HepG2 (cell line): ENCODE data around the gene TPPP3. TPM values are rescaled to one million over a fixed set of nuclear protein-coding genes. Genes with fewer than 3 reads are reported as not detected.
A peak's percentile ranks its signal among the peaks of the same experiment; 100 is the strongest.

ENCODE experiments used
- ATAC-seq: fragments of 200-7000 bp; cut with Tn5 transposase; 3 replicates; pipeline ENCODE4 v1.9.1; 2020; ENCODE audit warnings: mild to moderate bottlenecking, moderate library complexity
- BruUV-seq: library from RNA; stranded (reverse); fragments of 400-500 nt; replicated peaks from 2 replicates; lab custom pipeline; 2021; lab: Mats Ljungman, UMichigan
- CTCF ChIA-PET: fragments of 300-600 bp; formaldehyde crosslinking; extraction: SDS; loops from one replicate; lab custom pipeline; 2021; ENCODE audit warnings: low total read pairs, inconsistent platforms, low intra/inter-chr PET ratio; lab: Yijun Ruan, JAX
- POLR2A ChIA-PET: fragments of 350-600 bp; sonication (Branson Sonifier 250); formaldehyde crosslinking; loops from one replicate; lab custom pipeline; 2020; ENCODE audit warnings: antibody characterized with exemption, inconsistent platforms; lab: Yijun Ruan, JAX
- DNase-seq: peaks from one replicate; pipeline ENCODE4 v3.0.0-alpha.2; 2015; ENCODE audit warnings: low spot score
- FAIRE-seq: peaks from 3 replicates; lab custom pipeline; 2011; peaks lifted over from hg19 to GRCh38; lab: Jason Lieb, UNC
- H2AFZ ChIP-seq: one replicate; pipeline ENCODE4 v1.6.1; 2011; ENCODE audit warnings: low read length, inconsistent platforms
- H3K27ac ChIP-seq: fragments of 300-600 bp; 3 replicates; pipeline ENCODE4 v1.8.0; 2011; ENCODE audit warnings: mixed run types, mild to moderate bottlenecking, mixed read lengths, low read length, inconsistent platforms; ENCODE audit not compliant: insufficient read depth; ENCODE audit errors: extremely low read length
- H3K27me3 ChIP-seq, 2 experiments: fragments of 200-600 bp in 1 of 2; 2 replicates in 1 of 2; 3 replicates in 1 of 2; pipeline versions ENCODE4 v1.6.0 to v1.8.0; 2011; ENCODE audit warnings: low read length in 2 of 2, mild to moderate bottlenecking in 2 of 2, moderate library complexity in 2 of 2, inconsistent platforms in 1 of 2; ENCODE audit not compliant: insufficient read depth in 2 of 2, control insufficient read depth in 1 of 2
- H3K36me3 ChIP-seq, 2 experiments: fragments of 200-600 bp in 1 of 2; replicated peaks in 1 of 2; 2 replicates in 1 of 2; 3 replicates in 1 of 2; pipeline versions ENCODE4 v1.5.1 to v1.8.0; 2011; ENCODE audit warnings: low read length in 2 of 2, inconsistent platforms in 1 of 2; ENCODE audit not compliant: insufficient read depth in 2 of 2, control insufficient read depth in 1 of 2
- H3K4me1 ChIP-seq: 2 replicates; pipeline ENCODE4 v1.5.1; 2012; ENCODE audit warnings: low read length, inconsistent platforms; ENCODE audit not compliant: insufficient read depth
- H3K4me2 ChIP-seq: 2 replicates; pipeline ENCODE4 v1.6.0; 2011; ENCODE audit warnings: low read depth, low read length, inconsistent platforms
- H3K4me3 ChIP-seq, 3 experiments: fragments of 200-600 bp in 1 of 3; sonication (generic), shearing (Covaris generic) in 1 of 3; replicated peaks in 1 of 3; 2 replicates each; pipeline ENCODE4 v1.5.1; 2011 to 2016; ENCODE audit warnings: low read length in 3 of 3, inconsistent platforms in 2 of 3, low read depth in 2 of 3, mild to moderate bottlenecking in 2 of 3, control low read depth in 1 of 3, mixed read lengths in 1 of 3; ENCODE audit not compliant: insufficient read depth in 1 of 3
- H3K79me2 ChIP-seq: one replicate; pipeline ENCODE4 v1.6.1; 2011; ENCODE audit warnings: low read length, inconsistent platforms; ENCODE audit not compliant: insufficient read depth
- H3K9ac ChIP-seq: 2 replicates; pipeline ENCODE4 v1.6.0; 2011; ENCODE audit warnings: mild to moderate bottlenecking, low read depth, low read length, inconsistent platforms; ENCODE audit not compliant: insufficient read depth
- H3K9me3 ChIP-seq: 2 replicates; pipeline ENCODE4 v1.5.1; 2012; ENCODE audit warnings: mild to moderate bottlenecking, low read length
- H4K20me1 ChIP-seq: 2 replicates; pipeline ENCODE4 v1.6.0; 2011; ENCODE audit warnings: inconsistent platforms, mild to moderate bottlenecking, low read length, moderate library complexity; ENCODE audit not compliant: insufficient read depth
- ARNT2 ChIP-seq: sonication (generic); formaldehyde crosslinking; IDR thresholded peaks from 2 replicates; pipeline ENCODE4 v1.8.0; 2022; ENCODE audit warnings: mild to moderate bottlenecking, low read depth, missing genetic modification reagents, moderate library complexity
- HOXA7 ChIP-seq: sonication (generic); formaldehyde crosslinking; IDR thresholded peaks from 2 replicates; pipeline ENCODE4 v1.8.1; 2022; ENCODE audit warnings: mild to moderate bottlenecking, missing genetic modification reagents, moderate library complexity
- KDM6A ChIP-seq: IDR thresholded peaks from 2 replicates; pipeline ENCODE4 v1.6.1; 2016; ENCODE audit warnings: low read depth
- NR2F6 ChIP-seq, 2 experiments: IDR thresholded peaks; 2 replicates each; pipeline ENCODE4 v1.6.1; 2016; ENCODE audit warnings: antibody characterized with exemption in 1 of 2, mild to moderate bottlenecking in 1 of 2
- TFDP1 ChIP-seq: IDR thresholded peaks from 2 replicates; pipeline ENCODE4 v1.6.1; 2016; ENCODE audit warnings: missing compliant biosample characterization, missing genetic modification reagents, borderline replicate concordance
- ZBTB49 ChIP-seq: sonication (generic); formaldehyde crosslinking; IDR thresholded peaks from 2 replicates; pipeline ENCODE4 v1.4.0; 2020; ENCODE audit warnings: missing genetic modification reagents, borderline replicate concordance
- ZFP82 ChIP-seq: sonication (generic); formaldehyde crosslinking; IDR thresholded peaks from 2 replicates; pipeline ENCODE4 v1.5.1; 2020; ENCODE audit warnings: mild to moderate bottlenecking, missing genetic modification reagents, borderline replicate concordance
- ZNF281 ChIP-seq: sonication (generic); formaldehyde crosslinking; IDR thresholded peaks from 2 replicates; pipeline ENCODE4 v1.4.0; 2020; ENCODE audit warnings: missing genetic modification reagents, borderline replicate concordance
- ZNF639 ChIP-seq: conservative IDR thresholded peaks from 2 replicates; pipeline ENCODE4 v1.6.1; 2018; ENCODE audit warnings: missing genetic modification reagents
- WGBS: methylation state at CpG from one replicate; pipeline ENCODE4 v1.1.6; 2017; ENCODE audit warnings: low lambda C conversion rate; 5-methylcytosine and 5-hydroxymethylcytosine counted together
- in situ Hi-C: cut with HindIII; loops from 2 replicates; pipeline ENCODE4 v1.10.0; 2017; ENCODE audit warnings: low pct_unique_long_range_greater_than_20kb; ENCODE audit not compliant: extremely low pct_ligation_motif_present
- intact Hi-C: fragments of 100-400 bp; cut with micrococcal nuclease; formaldehyde crosslinking; loops from one replicate; pipeline ENCODE4 v1.10.0; 2022; ENCODE audit not compliant: unreplicated experiment
- polyA plus RNA-seq, 8 experiments: library from polyadenylated mRNA; depleted of rRNA in 3 of 8; stranded (reverse) in 7 of 8; unstranded in 1 of 8; fragments of >200 nt; fragmentation: Illumina TruSeq in 4 of 8; extraction: Trizol in 4 of 8; gene quantifications; 2 replicates each; pipeline versions ENCODE4 v1.2.1 to v1.2.3, GENCODE V29; 2011 to 2016; ENCODE audit warnings: low read depth in 4 of 8, missing spikeins in 1 of 8, mixed read lengths in 1 of 8; ENCODE audit not compliant: insufficient read depth in 1 of 8
- total RNA-seq, 5 experiments: library from RNA; depleted of rRNA; stranded (reverse); fragments of >200 nt; fragmentation: Illumina TruSeq; extraction: Trizol; gene quantifications; 2 replicates each; pipeline ENCODE4 v1.2.3, GENCODE V29; 2016; ENCODE audit warnings: low read depth in 1 of 5

The TPPP3 gene
- total and polyA plus RNA-seq, 2 of the 13 experiments (the other 11 are each of a cell fraction or from before 2014, with no cell fraction given) = 0.16 to 0.44 TPM

GRCh38 chr16:67407788-67408452 lies 14.6 kb upstream of the TPPP3 start (continued):
- TF ChIP-seq HOXA7 (CRISPR knock-in tag) = no peak
- no peak for TF ChIP-seq KDM6A (CRISPR knock-in tag)
- no peak for TF ChIP-seq NR2F6 (IDR thresholded peaks at IDR 0.05)
- peak; percentile 20; the same call in 1 of the 2 replicates for TF ChIP-seq NR2F6 (CRISPR knock-in tag; IDR thresholded peaks at IDR 0.05)
- TF ChIP-seq ZNF639 (CRISPR knock-in tag) = no peak
- no peak for TF ChIP-seq ZNF281 (CRISPR knock-in tag)
- no peak for TF ChIP-seq ZFP82 (CRISPR knock-in tag)

GRCh38 chr16:67407176-67407787 lies 14.0 kb upstream of the TPPP3 start:
- POLR2A ChIA-PET = no interaction called here
- Histone ChIP-seq H3K9ac (no peak overlapping the region), H3K4me3 (no peak overlapping the region), H3K36me3 (no peaks in the 10 kb centered on the region), H3K4me1 (peaks cover 28% of the 10 kb centered on the region), H4K20me1 (no peaks in the 10 kb centered on the region), H3K27ac (no peak overlapping the region), H3K79me2 (no peaks in the 10 kb centered on the region), H2AFZ (no peak overlapping the region), H3K4me2 (no peak overlapping the region), H3K27me3 (peaks cover 0 to 14% of the 10 kb centered on the region in 2 experiments; a peak in 3 of 5 replicates), H3K9me3 (no peaks in the 10 kb centered on the region)
- DNase-seq = no peak
- in situ Hi-C loops = no loop called here
- TF ChIP-seq TFDP1 (CRISPR knock-in tag) (no peak), ZBTB49 (CRISPR knock-in tag) (no peak), ARNT2 (CRISPR knock-in tag) (no peak)
- CTCF ChIA-PET = interaction anchor here (1.5 kb wide), 2 partner anchors 58 to 128 kb away, joined by 4 read pairs; partner anchors contain the start of gene PLEKHG4
- no peak for FAIRE-seq
- WGBS = 75% methylated on average over 3 of the region's 7 CpGs
- intact Hi-C loops = loop anchor here (2.0 kb wide), 1 partner anchor 58 kb away; no protein-coding TSS in a partner anchor
- ATAC-seq = no peak
- BruUV-seq = no TSS peak
